HG02981 (cell line): Measurements from ENCODE around the gene C1orf226.
"Not testable (repeated sequence)": the region's sequence is repeated elsewhere in the genome, so short reads cannot be mapped to it uniquely, and the experiment has no call there.

Experiments
- ATAC-seq: cut with Tn5 transposase; IDR thresholded peaks from one replicate; pipeline ENCODE4 v1.9.1; 2021; ENCODE audit warnings: mild to moderate bottlenecking, moderate library complexity; ENCODE audit not compliant: unreplicated experiment

The C1orf226 gene

DNA sequence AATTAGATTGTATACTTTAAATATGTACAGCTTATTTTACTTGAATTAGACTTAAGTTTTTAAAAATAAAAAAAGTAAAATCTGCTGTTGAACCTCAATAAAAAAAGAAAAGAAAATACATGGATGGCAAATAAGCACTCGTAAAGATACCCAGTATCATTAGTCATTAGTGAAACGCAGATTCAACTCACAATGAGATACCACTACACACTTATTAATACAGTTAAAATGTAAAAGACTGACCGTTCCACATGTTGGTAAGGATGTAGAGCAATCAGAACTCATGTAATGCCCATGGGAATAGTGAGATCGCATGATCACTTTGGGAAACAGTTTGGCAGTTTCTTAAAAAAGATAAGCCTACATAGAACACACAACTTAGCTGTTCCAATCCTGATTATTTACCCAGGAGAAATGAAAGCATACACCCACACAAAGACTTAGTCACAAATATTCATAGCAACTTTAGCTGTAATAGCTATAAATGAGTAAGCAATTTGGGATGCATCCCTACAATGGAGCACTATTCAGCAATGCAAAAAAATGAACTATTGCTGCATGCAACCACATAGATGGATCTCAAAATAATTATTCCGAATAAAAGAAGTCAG, 23.1 kb downstream of the C1orf226 start:
- no peak for ATAC-seq

DNA sequence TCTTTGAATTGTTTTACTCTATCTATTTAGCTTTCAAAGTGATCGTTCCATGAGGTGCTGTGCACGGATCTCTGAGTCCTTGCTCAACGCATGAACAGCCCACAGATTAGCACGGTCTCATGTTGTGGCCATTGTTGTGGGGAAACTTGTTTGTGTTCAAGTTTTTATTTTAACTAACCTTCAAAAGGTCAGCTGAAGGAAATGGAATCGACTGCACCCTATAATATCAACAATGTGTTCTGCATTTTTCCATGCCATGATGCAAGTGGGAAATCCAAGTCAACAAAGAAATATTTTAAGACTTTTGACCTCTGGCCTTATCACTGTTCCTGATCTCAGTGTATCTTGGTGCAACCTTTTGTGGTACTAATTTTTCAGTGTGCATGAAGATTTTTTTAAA, 24.3 kb downstream of the C1orf226 start:
- ATAC-seq: no peak

DNA sequence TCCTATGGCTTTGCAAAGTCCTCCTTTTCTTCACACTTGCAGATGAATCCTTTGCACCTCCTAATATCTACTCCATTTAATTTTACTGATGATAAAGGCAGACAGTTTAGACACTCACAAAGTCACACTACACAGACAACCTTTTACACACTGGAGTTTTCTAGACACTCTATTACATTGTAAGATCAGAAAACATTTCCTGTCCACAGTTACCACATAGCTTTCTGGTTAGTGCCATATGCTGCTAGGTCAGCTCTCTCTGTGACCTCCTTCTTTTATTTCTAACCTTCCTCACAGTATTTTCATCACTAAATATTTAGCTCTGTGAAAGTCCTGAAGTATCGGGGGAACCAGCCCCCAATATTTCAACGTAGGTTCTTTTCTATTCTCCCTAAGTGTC, 25.3 kb downstream of the C1orf226 start:
- no peak for ATAC-seq

DNA sequence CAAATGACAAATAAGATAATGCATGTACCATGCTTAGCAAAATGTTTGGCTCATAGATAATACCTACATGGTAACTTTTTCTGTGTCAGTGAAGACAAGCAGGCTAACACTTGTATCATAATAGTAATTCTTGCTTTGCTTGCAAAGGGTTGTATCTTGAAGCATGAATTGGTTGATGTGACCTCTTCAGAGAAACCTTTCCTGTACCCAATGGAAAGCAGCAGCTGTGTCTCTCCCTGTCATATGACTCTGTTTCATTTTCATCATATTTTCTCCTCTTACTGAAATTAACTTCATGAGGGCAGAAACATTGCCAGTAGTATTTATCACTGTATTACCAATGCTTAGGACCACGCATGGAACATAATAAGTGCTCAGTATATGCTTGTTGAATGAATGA, 26.0 kb downstream of the C1orf226 start:
- no peak for ATAC-seq

DNA sequence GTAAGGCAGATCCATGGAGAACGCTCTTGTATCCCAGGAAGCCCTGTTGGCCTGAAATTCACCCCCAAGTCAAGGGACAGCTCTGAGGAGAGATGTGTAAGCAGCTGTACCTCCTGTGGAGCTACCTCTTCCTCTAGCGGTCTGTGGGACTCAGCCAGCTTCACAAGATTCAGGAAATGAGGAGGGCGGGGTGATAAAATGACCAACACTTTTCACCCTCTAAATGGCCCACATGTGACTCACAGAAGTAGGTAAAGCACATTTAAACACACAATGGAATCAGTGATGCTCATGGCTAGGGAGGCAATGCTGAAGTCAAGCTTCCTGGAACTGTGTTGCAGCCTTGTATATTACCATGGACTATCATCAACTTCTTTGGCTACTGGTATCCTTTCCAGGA, 30.5 kb downstream of the C1orf226 start, which contains the start of gene SH2D1B:
TSS of gene SH2D1B (minus strand) at position 135 of the 400 bp plus-strand sequence. CDS start at position 15, 120 bp downstream.
- ATAC-seq: no peak

DNA sequence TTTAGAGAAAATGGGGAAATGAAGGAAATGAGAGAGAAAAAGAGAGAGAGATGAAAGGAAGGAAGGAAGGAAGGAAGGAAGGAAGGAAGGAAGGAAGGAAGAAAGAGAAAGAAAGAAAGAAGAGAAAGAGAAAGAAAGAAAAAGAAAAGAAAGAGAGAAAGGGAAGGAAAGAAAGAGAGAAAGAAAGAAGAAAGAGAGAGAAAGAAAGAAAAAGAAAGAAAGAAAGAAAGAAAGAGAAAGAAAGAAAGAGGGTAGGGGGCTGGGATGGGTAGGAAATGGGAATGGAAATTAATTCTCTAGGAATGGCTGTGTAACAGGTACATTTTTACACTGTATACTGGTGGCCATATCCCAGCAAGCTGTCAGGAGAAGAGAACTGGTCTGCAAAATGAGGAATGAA, 34.7 kb downstream of the C1orf226 start:
- no peak for ATAC-seq

DNA sequence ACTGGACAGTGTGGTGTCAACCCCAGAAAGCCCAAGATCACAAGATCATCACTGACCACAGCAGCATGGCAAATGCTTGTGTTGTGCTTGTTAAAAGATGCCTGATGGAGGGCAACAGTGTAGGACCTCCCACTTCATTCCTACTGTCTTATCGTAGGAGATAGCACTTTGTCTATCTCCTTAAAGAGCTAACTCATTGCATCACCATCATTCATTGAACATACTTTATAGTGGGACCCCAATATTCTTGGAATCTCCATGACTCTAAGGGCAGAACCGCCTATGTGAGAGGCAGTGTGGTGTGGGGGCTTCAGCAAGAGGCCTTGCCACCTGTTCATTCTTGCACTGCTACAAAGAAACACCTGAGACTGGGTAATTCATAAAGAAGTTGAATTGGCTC, 35.4 kb downstream of the C1orf226 start:
- ATAC-seq: no peak

DNA sequence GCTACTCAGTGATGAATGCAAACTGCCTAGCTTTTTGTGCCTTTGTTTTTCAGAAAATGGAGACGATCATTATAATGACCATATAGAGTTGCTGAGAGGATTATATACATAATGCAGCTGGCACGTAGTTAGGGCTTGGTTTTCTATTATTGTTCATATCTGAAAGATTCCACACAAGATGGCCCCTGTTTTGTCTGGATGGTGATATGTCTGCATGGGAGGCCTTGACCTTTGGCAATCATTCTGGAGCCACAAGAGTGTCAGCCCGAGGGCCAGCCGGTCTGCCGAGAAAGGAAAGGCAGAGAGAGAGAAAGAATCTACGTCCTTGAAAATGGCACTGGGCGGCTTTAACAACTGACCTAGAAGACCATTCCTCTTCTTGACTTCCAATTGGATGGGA, 36.1 kb downstream of the C1orf226 start:
- ATAC-seq: no peak

DNA sequence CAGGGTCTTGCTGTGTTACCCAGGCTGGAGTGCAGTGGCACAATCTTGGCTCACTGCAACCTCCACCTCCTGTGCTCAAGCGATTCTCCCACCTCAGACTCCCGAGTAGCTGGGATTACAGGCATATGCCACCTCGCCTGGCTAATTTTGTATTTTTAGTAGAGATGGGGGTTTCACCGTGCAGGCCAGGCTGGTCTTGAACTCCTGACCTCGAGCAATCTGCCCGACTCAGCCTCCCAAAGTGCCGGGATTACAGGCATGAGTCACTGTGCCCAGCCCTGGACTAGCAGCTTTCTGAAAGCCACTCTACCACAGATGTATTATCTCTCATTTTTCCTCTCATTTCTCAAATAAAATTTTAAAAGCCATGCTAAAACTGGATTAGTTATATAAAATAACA, 37.1 kb downstream of the C1orf226 start:
- ATAC-seq: not testable (repeated sequence)

DNA sequence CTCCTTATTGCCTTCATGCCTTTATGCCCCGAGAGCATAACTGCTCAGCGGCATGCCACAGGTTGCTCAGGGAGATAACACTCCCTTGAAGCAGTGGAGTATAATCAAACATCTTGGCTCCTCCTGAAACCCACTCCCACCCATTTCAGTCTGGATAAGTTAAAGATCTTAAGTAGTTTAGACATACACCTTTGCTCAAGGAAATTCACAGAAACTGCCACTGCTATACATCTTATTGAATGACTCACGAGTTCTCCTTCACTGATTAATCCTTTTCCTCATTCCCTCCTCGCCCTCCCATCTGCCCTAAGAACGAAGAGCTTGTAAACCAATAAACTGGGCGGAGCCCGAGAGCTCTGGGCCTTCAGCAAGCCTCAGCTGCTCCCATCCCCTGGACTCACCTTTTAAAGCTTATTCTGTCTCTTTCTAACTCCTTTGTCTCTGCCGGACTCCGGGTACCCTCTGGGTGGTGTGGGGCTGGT, 38.0 kb downstream of the C1orf226 start:
- not testable (repeated sequence) for ATAC-seq

DNA sequence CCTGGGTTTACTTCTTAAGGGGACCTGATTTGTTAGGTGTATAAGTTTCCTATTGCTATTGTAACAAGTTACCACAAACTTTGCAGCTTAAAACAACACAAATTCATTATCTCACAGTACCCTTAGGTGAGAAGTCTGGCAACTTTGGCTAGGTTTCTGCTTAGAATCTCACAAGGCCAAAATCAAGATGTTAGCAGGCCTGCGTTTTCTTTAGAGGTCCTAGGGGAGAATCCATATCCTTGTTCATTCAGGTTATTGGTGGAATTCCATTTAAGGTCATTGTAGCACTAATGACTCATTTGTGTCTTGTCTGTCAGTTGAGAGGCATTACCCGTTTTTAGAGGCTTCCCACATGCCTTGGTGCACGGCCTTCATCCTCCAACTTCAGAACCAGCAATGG, 38.6 kb downstream of the C1orf226 start:
- no peak for ATAC-seq

DNA sequence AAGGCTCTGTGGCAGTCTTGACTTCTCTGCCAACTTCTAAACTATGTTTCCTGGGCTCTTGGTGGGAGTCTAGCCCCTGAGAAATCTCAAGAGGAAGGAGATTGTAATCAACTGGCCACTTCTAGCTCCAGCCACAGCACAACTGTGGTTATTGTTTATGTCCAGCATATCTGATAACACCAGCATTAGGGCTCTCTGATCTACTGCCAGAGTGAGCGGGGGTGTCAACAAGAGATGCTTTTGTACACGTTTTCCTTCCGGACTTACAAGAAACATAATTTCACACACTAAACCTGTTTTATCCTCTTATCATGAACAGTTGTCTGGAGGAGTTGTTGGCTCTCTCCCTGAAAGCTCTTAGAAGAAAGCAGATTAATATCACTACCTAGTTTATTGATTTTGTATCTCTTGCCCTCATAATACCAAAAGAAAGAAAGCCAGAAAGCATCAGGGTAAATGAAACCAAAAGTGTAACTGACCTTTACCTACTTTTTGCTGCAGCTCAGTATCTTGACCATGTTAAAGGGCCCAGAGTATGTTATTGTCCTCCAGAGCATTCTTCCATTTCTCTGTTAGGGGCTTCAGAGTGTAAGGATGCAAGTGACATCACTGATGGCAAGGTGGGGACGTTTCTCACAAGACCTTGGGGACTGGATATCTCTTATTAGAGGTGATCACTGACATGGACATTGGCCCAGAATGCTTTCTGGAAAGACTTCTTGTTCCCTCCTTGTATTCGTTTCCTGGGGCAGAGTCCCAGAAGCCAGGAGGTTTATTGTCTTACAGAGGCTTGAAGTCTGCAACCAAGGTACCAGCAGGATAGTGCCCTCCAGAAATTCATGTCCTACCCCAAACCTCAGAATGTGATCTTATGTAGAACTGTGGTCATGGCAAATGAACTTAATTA, 40.0 kb downstream of the C1orf226 start:
- ATAC-seq: no peak

DNA sequence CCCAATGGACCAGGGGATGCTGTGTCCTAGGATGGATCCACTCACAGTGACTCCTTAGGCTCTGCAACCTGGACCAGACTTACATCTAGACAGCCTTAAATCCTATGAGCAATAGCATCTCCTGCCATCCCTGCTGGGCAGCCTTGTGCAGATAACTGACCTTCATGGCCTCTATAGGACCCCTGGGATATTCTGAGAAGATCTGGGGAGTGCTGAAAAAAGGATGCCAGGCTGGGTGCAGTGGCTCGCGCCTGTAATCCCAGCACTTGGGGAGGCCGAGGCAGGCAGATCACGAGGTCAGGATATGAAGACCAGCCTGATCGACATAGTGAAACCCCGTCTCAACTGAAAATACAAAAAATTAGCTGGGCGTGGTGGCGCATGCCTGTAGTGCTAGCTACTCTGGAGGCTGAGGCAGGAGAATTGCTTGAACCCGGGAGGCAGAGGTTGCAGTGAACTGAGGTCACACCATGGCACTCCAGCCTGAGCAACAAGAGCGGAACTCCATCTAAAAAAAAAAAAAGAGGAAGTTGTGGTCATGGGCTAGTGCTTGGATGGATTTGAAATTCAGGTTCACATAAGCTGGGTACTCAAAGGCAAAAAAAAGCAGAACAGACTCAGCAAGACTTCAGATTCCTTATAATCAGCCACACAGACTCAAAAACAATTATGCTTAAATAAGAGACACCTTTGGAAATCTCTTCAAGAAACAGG, 41.3 kb downstream of the C1orf226 start:
- ATAC-seq: no peak

DNA sequence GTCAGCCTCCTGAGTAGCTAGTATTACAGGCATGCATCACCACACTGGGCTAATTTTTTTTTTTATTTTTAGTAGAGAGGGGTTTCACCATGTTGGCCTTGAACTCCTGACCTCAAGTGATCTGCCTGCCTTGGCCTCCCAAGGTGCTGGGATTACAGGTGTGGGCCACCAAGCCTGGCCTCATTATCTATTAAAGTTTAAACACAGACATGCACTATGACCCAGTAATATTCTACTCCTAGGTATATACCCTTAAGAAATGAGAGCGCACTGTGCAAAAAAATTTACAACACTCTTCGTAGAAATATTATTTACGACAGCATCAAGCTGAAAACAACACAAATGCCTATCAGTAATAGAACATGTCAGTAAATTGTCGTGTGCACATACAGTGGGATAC, 49.1 kb downstream of the C1orf226 start:
- ATAC-seq: no peak

DNA sequence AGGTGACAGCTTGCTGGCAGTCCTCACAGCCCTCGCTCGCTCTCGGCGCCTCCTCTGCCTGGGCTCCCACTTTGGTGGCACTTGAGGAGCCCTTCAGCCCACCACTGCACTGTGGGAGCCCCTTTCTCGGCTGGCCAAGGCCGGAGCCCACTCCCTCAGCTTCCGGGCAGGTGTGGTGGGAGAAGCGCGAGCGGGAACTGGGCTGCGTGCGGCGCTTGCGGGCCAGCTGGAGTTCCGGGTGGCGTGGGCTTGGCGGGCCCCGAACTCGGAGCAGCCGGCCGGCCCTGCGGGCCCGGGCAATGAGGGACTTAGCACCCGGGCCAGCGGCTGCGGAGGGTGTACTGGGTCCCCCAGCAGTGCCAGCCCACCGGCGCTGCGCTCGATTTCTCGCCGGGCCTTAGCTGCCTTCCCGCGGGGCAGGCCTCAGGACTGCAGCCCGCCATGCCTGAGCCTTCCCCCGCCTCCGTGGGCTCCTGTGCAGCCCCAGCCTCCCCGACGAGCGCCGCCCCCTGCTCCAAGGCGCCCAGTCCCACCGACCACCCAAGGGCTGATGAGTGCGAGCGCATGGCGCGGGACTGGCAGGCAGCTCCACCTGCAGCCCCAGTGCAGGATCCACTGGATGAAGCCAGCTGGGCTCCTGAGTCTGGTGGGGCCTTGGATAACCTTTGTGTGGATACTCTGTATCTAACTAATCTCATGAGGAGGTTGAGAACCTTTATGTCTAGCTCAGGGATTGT, 51.6 kb downstream of the C1orf226 start:
- not testable (repeated sequence) for ATAC-seq
